ENCODE data around the gene WDFY2. TPM values are rescaled to one million over a fixed set of nuclear protein-coding genes. Genes with fewer than 3 reads are reported as not detected.
"Not testable (repeated sequence)": the region's sequence is repeated elsewhere in the genome, so short reads cannot be mapped to it uniquely, and the experiment has no call there.

Gene WDFY2
- total RNA-seq, 1 experiment from 2014 or later: 25.7 TPM

- peaks cover 3% of the 10 kb centered on the region; the same call in 1 of the 2 replicates for H3K36me3 Mint-ChIP-seq
- H3K4me1 Mint-ChIP-seq: peaks cover 50% of the 10 kb centered on the region
- H3K27ac Mint-ChIP-seq: peak overlapping the region; percentile 87
- H3K9me3 Mint-ChIP-seq: no peaks in the 10 kb centered on the region; the same call in 1 of the 2 replicates
- ChIA-PET CTCF (interaction anchor here (0.9 to 1.2 kb wide), 2 partner anchors 74 to 153 kb away, joined by 4 read pairs; no protein-coding TSS in a partner anchor), POLR2A (no interaction called here)
- no peaks in the 10 kb centered on the region for H3K27me3 Mint-ChIP-seq (ENCODE audit: low read depth)
- no peak for TF ChIP-seq ZNF138 (CRISPR knock-in tag; conservative IDR thresholded peaks at IDR 0.05)
- no peak for TF ChIP-seq E2F5 (CRISPR knock-in tag; IDR thresholded peaks at IDR 0.05)
- TF ChIP-seq, protein P1, sequence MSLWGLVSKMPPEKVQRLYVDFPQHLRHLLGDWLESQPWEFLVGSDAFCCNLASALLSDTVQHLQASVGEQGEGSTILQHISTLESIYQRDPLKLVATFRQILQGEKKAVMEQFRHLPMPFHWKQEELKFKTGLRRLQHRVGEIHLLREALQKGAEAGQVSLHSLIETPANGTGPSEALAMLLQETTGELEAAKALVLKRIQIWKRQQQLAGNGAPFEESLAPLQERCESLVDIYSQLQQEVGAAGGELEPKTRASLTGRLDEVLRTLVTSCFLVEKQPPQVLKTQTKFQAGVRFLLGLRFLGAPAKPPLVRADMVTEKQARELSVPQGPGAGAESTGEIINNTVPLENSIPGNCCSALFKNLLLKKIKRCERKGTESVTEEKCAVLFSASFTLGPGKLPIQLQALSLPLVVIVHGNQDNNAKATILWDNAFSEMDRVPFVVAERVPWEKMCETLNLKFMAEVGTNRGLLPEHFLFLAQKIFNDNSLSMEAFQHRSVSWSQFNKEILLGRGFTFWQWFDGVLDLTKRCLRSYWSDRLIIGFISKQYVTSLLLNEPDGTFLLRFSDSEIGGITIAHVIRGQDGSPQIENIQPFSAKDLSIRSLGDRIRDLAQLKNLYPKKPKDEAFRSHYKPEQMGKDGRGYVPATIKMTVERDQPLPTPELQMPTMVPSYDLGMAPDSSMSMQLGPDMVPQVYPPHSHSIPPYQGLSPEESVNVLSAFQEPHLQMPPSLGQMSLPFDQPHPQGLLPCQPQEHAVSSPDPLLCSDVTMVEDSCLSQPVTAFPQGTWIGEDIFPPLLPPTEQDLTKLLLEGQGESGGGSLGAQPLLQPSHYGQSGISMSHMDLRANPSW (CRISPR knock-in tag; conservative IDR thresholded peaks at IDR 0.05; ENCODE audit: low read depth): no peak
- TF ChIP-seq CBFB (CRISPR knock-in tag; IDR thresholded peaks at IDR 0.05; ENCODE audit: low read depth): no peak
- no peak for TF ChIP-seq TCF7 (CRISPR knock-in tag; IDR thresholded peaks at IDR 0.05; ENCODE audit: low read depth)
- TF ChIP-seq ATF3 (CRISPR knock-in tag; conservative IDR thresholded peaks at IDR 0.05): no peak
- ATAC-seq: no peak
- DNase-seq (ENCODE audit: low spot score): no peak
- H3K4me3 Mint-ChIP-seq: peak overlapping the region; percentile 30; the same call in 1 of the 2 replicates
These were observed 60.9 kb downstream of the WDFY2 start for GRCh38 chr13:51645154-51645650.

GRCh38 chr13:51645761-51646670 lies 61.8 kb downstream of the WDFY2 start:
- H3K4me1 Mint-ChIP-seq: peaks cover 50% of the 10 kb centered on the region

GRCh38 chr13:51647067-51647466 lies 62.8 kb downstream of the WDFY2 start:
- ChIA-PET POLR2A (interaction anchor here (0.6 kb wide), 1 partner anchor 197 kb away, joined by 3 read pairs; no protein-coding TSS in a partner anchor), CTCF (interaction anchor here (0.6 kb wide), 1 partner anchor 71 kb away, joined by 4 read pairs; no protein-coding TSS in a partner anchor)
- ATAC-seq: no peak
- no peak for DNase-seq (ENCODE audit: low spot score)
- Mint-ChIP-seq H3K4me1 (peaks cover 50% of the 10 kb centered on the region), H3K4me3 (no peak overlapping the region), H3K9me3 (peaks cover 12% of the 10 kb centered on the region), H3K27me3 (ENCODE audit: low read depth) (no peaks in the 10 kb centered on the region), H3K36me3 (peaks cover 8% of the 10 kb centered on the region), H3K27ac (no peak overlapping the region)
- TF ChIP-seq IRF2 (CRISPR knock-in tag; IDR thresholded peaks at IDR 0.05; ENCODE audit: borderline replicate concordance, low read depth) (no peak), RORB (CRISPR knock-in tag; IDR thresholded peaks at IDR 0.05) (no peak)

More at GRCh38 chr13:51645761-51646670, 61.8 kb downstream of the WDFY2 start:
- H3K27ac Mint-ChIP-seq: peak overlapping the region; percentile 87
- H3K4me3 Mint-ChIP-seq: peak overlapping the region; percentile 28
- peaks cover 2% of the 10 kb centered on the region for H3K9me3 Mint-ChIP-seq
- TF ChIP-seq USF2 (CRISPR knock-in tag; IDR thresholded peaks at IDR 0.05): peak; percentile 43; the same call in 1 of the 2 replicates
- TF ChIP-seq PRRX2 (CRISPR knock-in tag; IDR thresholded peaks at IDR 0.05): no peak
- 0 out of 2 replicates have a peak, but pooled peaks have one; percentile 38 for TF ChIP-seq TEAD1 (CRISPR knock-in tag; IDR thresholded peaks at IDR 0.05)
- ChIA-PET CTCF (no interaction called here), POLR2A (no interaction called here)
- ATAC-seq (peak; percentile 84), DNase-seq (ENCODE audit: low spot score) (no peak)
- no peaks in the 10 kb centered on the region for H3K27me3 Mint-ChIP-seq (ENCODE audit: low read depth)
- H3K36me3 Mint-ChIP-seq: peaks cover 3% of the 10 kb centered on the region; the same call in 1 of the 2 replicates

DNA sequence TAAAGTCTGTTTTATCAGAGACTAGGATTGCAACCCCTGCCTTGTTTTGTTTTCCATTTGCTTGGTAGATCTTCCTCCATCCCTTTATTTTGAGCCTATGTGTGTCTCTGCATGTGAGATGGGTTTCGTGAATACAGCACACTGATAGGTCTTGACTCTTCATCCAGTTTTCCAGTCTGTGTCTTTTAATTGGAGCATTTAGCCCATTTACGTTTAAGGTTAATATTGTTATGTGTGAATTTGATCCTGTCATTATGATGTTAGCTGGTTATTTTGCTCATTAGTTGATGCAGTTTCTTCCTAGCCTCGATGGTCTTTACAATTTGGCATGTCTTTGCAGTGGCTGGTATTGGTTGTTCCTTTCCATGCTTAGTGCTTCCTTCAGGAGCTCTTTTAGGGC lies 67.9 kb downstream of the WDFY2 start:
- Mint-ChIP-seq H3K4me1 (peaks cover 20% of the 10 kb centered on the region), H3K36me3 (peaks cover 42% of the 10 kb centered on the region), H3K9me3 (peaks cover 44% of the 10 kb centered on the region)
- H3K4me3 Mint-ChIP-seq; CTCF ChIA-PET; POLR2A ChIA-PET; H3K27ac Mint-ChIP-seq; H3K27me3 Mint-ChIP-seq (ENCODE audit: low read depth); DNase-seq (ENCODE audit: low spot score); ATAC-seq: not testable (repeated sequence)

All from WTC11 (cell line).